AG04450 (cell line): ENCODE results near the gene AAGAB. TPM values are rescaled to one million over a fixed set of nuclear protein-coding genes. Genes with fewer than 3 reads are reported as not detected.

Source experiments
- CTCF ChIA-PET: fragments of 300-600, 350-600 bp; formaldehyde crosslinking; extraction: SDS; loops from one replicate; lab custom pipeline; 2022; ENCODE audit warnings: antibody characterized with exemption, inconsistent platforms; lab: Charles Lee
- POLR2A ChIA-PET: fragments of 350-600 bp; formaldehyde crosslinking; extraction: SDS; loops from one replicate; lab custom pipeline; 2021; ENCODE audit warnings: antibody characterized with exemption, inconsistent platforms; lab: Yijun Ruan, JAX
- DNase-seq: peaks from one replicate; pipeline ENCODE4 v3.0.0-alpha.2; 2011; ENCODE audit warnings: low read depth, low spot score
- H3K27ac ChIP-seq: one replicate; pipeline ENCODE4 v1.5.1; 2012; ENCODE audit warnings: low read depth, low read length, control low read depth
- H3K27me3 ChIP-seq: one replicate; pipeline ENCODE4 v1.6.0; 2012; ENCODE audit warnings: low read length; ENCODE audit not compliant: control insufficient read depth, insufficient read depth
- H3K4me3 ChIP-seq: 2 replicates; pipeline ENCODE4 v1.5.1; 2011; ENCODE audit warnings: mild to moderate bottlenecking, low read depth, low read length, control low read depth
- H3K9me3 ChIP-seq: 2 replicates; pipeline ENCODE4 v1.5.1; 2012; ENCODE audit warnings: low read length; ENCODE audit not compliant: control insufficient read depth, insufficient read depth
- polyA plus RNA-seq: library from polyadenylated mRNA; depleted of rRNA; stranded (reverse); fragments of >200 nt; gene quantifications from 2 replicates; pipeline ENCODE4 v1.2.3, GENCODE V29; 2011
- TF ChIP-seq, protein P1 (sequence below): IDR thresholded peaks from 2 replicates; pipeline ENCODE4 v1.5.1; 2011; ENCODE audit warnings: low read depth, low read length, control low read depth, inconsistent platforms

The AAGAB gene
- polyA plus RNA-seq, 1 experiment, result 58.0 TPM

DNA sequence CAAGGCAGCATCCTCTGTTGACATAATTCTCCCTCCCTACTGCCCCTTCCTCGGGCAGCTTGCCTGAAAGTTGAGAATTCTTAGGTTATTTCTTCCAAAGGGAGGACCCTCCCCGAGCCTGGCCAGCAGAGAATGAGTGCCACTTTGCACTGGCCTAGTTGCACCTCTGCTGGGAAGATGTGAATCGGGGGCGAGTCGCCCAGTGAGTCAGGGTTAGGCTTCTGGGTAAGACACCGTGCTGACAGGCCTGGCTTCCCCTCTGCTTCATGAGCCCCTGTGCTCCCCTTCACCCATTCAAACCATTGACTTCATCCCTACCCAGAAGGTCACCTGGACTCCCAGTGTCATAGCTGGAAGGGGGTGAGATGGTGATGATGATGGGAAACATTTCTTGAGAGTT, 82.3 kb downstream of the AAGAB start:
- no peaks in the 10 kb centered on the region for H3K27me3 ChIP-seq
- ChIA-PET CTCF (no interaction called here), POLR2A (no interaction called here)
- DNase-seq, result no peak
- TF ChIP-seq, protein P1, sequence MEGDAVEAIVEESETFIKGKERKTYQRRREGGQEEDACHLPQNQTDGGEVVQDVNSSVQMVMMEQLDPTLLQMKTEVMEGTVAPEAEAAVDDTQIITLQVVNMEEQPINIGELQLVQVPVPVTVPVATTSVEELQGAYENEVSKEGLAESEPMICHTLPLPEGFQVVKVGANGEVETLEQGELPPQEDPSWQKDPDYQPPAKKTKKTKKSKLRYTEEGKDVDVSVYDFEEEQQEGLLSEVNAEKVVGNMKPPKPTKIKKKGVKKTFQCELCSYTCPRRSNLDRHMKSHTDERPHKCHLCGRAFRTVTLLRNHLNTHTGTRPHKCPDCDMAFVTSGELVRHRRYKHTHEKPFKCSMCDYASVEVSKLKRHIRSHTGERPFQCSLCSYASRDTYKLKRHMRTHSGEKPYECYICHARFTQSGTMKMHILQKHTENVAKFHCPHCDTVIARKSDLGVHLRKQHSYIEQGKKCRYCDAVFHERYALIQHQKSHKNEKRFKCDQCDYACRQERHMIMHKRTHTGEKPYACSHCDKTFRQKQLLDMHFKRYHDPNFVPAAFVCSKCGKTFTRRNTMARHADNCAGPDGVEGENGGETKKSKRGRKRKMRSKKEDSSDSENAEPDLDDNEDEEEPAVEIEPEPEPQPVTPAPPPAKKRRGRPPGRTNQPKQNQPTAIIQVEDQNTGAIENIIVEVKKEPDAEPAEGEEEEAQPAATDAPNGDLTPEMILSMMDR, result no peak
- H3K27ac ChIP-seq, result peak overlapping the region; percentile 63
- no peaks in the 10 kb centered on the region; the same call in 1 of the 2 replicates for H3K9me3 ChIP-seq
- no peak overlapping the region for H3K4me3 ChIP-seq

DNA sequence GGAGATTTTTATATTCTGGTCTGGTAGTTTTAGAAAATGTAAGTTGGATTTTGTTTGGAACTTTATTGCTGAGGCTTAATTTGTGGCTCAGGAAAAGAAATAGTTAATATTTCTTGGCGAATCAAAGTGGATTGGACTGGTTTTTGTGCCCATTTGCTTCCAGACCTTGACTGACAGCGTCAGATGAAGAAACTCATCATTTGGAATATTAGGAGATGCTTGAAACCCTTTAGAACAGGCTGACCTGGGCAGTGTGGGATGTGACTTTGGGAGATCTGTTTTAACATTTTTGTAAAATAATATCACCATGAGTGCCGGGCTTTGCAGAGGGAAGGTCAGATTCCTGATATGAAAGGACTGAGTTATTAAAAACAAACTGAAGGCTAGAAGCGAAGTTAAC, 83.0 kb downstream of the AAGAB start:
- Histone ChIP-seq H3K4me3 (no peak overlapping the region), H3K27me3 (no peaks in the 10 kb centered on the region), H3K27ac (no peak overlapping the region), H3K9me3 (no peaks in the 10 kb centered on the region; the same call in 1 of the 2 replicates)
- ChIA-PET CTCF (no interaction called here), POLR2A (no interaction called here)
- TF ChIP-seq, protein P1, result no peak
- DNase-seq, result no peak

DNA sequence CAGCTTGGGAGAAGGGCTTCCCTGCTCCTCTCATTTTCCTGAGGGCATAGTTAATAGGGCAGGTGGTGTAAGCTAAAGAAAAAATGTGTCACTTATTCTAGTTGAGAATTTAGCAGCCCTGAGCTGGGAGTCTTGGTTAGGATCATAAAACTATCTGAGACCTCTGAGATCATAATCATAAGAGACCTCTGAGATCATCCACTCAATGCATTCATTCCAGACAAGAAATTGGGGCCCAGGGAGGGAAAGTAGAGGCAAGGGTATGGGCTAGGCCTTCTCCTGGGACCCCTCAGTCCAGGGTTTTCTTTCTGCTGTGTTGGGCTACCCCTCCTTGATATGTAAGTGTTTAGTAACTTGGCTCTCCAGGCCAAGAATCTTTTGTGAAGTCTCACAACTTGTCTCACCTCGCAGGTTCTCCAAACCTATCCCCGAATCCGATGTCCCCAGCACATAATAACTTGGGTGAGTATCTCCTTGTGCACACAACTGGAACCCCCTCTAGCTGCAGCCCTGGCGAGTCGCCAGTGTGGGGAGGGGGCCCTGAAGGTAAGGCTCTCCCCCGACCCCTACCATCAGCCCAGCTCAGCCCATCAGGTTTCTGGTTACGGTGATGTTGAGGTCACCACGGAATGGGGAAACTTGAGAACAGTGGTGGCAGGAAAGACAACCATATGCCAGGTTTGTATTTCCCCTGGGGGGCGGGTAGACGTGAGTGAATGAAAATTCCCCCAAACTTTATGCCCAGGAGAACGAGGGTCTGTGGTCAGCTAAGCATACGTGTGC, 84.1 kb downstream of the AAGAB start:
- H3K4me3 ChIP-seq, result no peak overlapping the region
- no peaks in the 10 kb centered on the region for H3K27me3 ChIP-seq
- POLR2A ChIA-PET, result interaction anchor here (4.3 kb wide), 1 partner anchor 7 kb away, joined by 44 read pairs; no protein-coding TSS in a partner anchor
- DNase-seq, result no peak
- TF ChIP-seq, protein P1, result no peak
- CTCF ChIA-PET, result no interaction called here
- no peaks in the 10 kb centered on the region; the same call in 1 of the 2 replicates for H3K9me3 ChIP-seq
- peak overlapping the region; percentile 52 for H3K27ac ChIP-seq

DNA sequence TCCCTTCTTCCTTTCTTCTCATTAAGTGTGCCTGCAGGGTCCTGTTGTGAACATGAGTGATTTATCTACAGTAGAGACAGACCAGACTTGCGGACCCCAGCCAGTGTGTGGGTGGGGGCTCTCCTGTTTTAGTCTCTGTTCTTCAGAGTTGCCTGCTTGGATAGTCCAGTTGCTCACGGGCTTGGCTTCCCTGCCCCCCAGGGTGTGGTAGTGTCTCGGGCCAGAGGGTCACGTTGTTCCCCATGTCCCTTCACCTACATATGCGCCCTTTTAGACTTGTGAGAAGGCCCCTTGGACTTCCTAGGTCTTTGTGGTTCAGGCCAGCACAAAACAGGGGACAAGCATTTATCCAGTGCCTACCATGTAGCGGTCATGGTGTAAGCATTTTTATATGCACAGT, 85.8 kb downstream of the AAGAB start:
- CTCF ChIA-PET, result no interaction called here
- TF ChIP-seq, protein P1, result no peak
- POLR2A ChIA-PET, result interaction anchor here (0.8 to 4.3 kb wide), 15 partner anchors 9 to 103 kb away, joined by 3 to 44 read pairs (median 5); partner anchors contain the start of genes AAGAB and SMAD3
- Histone ChIP-seq H3K27me3 (no peaks in the 10 kb centered on the region), H3K27ac (peak overlapping the region; percentile 96), H3K4me3 (no peak overlapping the region), H3K9me3 (no peaks in the 10 kb centered on the region; the same call in 1 of the 2 replicates)
- DNase-seq, result no peak

DNA sequence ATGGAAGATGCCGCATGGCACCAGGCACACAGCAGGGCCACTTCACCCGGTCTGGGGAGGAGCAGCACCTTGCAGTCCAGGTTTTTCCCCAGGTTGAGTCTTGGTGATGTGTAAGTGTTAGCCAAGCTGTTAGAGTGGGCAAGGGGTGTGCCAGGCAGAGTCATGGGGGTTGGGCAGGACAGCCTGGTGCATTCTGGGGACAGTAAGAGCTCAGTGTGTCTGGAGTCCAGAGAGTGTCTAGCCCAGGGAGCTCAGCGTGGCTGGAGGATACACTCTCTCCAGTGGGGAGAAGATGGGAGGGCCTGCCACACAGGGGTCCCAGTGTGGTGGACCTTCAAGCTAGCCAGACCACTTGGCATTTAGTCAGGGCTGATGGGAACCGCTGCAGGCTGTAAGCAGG, 87.4 kb downstream of the AAGAB start:
- ChIA-PET CTCF (interaction anchor here (1.3 kb wide), 1 partner anchor 220 kb away, joined by 3 read pairs; no protein-coding TSS in a partner anchor), POLR2A (interaction anchor here (1.6 to 4.3 kb wide), 6 partner anchors 11 to 61 kb away, joined by 6 to 44 read pairs (median 10); no protein-coding TSS in a partner anchor)
- TF ChIP-seq, protein P1, result no peak

More for the DNA sequence above, 87.4 kb downstream of the AAGAB start:
- Histone ChIP-seq H3K27me3 (no peaks in the 10 kb centered on the region), H3K9me3 (no peaks in the 10 kb centered on the region; the same call in 1 of the 2 replicates), H3K27ac (peak overlapping the region; percentile 96), H3K4me3 (no peak overlapping the region)
- no peak for DNase-seq
